ENCODE results near the gene SMG7.

DNA sequence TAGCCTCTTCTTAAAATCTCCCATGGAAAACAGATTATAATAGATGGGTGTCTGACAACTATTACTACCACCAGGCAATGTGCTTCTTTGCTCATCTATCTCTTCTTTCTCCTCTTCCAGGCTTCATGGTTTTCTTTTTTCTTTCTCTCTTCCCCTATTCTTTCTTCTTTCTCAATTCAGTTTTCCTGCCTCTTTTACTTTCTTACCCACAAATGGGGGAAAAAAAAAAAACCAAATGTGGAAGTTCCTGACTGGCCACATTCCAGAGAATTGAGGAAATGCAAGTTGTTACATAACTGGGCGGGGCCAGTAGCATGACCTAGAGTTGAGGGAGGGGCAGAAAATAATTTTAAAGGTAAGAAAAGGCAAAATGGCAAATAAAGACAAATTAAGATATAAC lies 10.9 kb upstream of the SMG7 start:
- TF ChIP-seq, protein P1, sequence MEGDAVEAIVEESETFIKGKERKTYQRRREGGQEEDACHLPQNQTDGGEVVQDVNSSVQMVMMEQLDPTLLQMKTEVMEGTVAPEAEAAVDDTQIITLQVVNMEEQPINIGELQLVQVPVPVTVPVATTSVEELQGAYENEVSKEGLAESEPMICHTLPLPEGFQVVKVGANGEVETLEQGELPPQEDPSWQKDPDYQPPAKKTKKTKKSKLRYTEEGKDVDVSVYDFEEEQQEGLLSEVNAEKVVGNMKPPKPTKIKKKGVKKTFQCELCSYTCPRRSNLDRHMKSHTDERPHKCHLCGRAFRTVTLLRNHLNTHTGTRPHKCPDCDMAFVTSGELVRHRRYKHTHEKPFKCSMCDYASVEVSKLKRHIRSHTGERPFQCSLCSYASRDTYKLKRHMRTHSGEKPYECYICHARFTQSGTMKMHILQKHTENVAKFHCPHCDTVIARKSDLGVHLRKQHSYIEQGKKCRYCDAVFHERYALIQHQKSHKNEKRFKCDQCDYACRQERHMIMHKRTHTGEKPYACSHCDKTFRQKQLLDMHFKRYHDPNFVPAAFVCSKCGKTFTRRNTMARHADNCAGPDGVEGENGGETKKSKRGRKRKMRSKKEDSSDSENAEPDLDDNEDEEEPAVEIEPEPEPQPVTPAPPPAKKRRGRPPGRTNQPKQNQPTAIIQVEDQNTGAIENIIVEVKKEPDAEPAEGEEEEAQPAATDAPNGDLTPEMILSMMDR (IDR thresholded peaks at IDR 0.05; ENCODE audit: poor library complexity, severe bottlenecking), result no peak
- TF ChIP-seq, protein P2, sequence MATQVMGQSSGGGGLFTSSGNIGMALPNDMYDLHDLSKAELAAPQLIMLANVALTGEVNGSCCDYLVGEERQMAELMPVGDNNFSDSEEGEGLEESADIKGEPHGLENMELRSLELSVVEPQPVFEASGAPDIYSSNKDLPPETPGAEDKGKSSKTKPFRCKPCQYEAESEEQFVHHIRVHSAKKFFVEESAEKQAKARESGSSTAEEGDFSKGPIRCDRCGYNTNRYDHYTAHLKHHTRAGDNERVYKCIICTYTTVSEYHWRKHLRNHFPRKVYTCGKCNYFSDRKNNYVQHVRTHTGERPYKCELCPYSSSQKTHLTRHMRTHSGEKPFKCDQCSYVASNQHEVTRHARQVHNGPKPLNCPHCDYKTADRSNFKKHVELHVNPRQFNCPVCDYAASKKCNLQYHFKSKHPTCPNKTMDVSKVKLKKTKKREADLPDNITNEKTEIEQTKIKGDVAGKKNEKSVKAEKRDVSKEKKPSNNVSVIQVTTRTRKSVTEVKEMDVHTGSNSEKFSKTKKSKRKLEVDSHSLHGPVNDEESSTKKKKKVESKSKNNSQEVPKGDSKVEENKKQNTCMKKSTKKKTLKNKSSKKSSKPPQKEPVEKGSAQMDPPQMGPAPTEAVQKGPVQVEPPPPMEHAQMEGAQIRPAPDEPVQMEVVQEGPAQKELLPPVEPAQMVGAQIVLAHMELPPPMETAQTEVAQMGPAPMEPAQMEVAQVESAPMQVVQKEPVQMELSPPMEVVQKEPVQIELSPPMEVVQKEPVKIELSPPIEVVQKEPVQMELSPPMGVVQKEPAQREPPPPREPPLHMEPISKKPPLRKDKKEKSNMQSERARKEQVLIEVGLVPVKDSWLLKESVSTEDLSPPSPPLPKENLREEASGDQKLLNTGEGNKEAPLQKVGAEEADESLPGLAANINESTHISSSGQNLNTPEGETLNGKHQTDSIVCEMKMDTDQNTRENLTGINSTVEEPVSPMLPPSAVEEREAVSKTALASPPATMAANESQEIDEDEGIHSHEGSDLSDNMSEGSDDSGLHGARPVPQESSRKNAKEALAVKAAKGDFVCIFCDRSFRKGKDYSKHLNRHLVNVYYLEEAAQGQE (IDR thresholded peaks at IDR 0.05; ENCODE audit: borderline replicate concordance), result no peak
- TF ChIP-seq TAF1 (IDR thresholded peaks at IDR 0.05; ENCODE audit: low read depth) (no peak), RAD21 (conservative IDR thresholded peaks at IDR 0.05) (no peak), EZH2 (IDR thresholded peaks at IDR 0.05; ENCODE audit: borderline replicate concordance, insufficient read depth, low read length, poor library complexity, severe bottlenecking) (no peak), POLR2AphosphoS5 (IDR thresholded peaks at IDR 0.05) (no peak)

All from neural cell (in vitro differentiated cells).